ENCODE measurements around the gene DCAF10. TPM values are rescaled to one million over a fixed set of nuclear protein-coding genes. Genes with fewer than 3 reads are reported as not detected.

DCAF10 gene
- total and polyA plus RNA-seq, 10 of the 15 experiments (the other 5 are each of a cell fraction or from before 2014, with no cell fraction given), result 3.9 to 21.7 (median 9.8) TPM

DNA sequence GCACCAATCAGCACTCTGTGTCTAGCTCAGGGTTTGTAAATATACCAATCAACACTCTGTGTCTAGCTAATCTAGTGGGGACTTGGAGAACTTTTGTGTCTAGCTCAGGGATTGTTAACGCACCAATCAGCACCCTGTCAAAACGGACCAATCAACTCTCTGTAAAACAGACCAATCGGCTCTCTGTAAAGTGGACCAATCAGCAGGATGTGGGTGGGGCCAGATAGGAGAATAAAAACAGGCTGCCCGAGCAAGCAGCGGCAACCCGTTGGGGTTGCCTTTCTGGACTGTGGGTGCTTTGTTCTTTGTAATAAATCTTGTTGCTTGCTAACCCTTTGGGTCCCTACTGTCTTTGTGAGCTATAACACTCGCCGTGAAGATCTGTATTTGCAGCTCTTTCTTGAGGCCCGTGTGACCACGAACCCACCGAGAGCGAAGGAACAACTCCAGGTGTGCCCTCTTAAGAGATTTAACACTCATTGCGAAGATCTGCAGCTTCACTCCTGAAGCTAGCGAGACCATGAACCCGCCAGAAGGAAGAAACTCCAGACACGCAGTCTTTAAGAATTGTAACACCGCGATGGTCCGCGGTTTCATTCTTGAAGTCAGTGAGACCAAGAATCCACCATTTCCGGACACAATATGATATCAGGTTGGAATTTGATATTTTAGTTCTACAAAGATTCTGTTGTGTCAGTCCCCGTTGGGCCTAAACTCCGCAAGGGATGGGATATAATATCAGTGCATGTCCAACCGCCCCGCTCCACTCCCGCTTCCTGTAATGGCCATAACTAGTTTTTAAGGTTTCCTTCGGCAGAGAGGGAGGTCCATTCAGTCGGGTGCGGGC is 47.7 kb upstream of the DCAF10 start:
- Histone ChIP-seq H3K27me3 (replicated peaks in 1 of 2; ENCODE audit: control insufficient read depth in 2 of 2, insufficient read depth in 2 of 2, low read length in 1 of 2) (no peaks in the 10 kb centered on the region; a peak in 1 of 4 replicates), H3K79me2 (ENCODE audit: control insufficient read depth, insufficient read depth, low read length) (peaks cover 10% of the 10 kb centered on the region), H3K9ac (ENCODE audit: control insufficient read depth, insufficient read depth, low read length) (no peak overlapping the region; the same call in 1 of the 2 replicates), H3K36me3 (ENCODE audit: control insufficient read depth in 2 of 2, insufficient read depth in 2 of 2, low read length in 1 of 2) (no peaks in the 10 kb centered on the region), H3K4me3 (peak overlapping the region; percentile 92), H3K9me3 (replicated peaks; ENCODE audit: control insufficient read depth, insufficient read depth, low read length) (no peaks in the 10 kb centered on the region), H4K20me1 (ENCODE audit: control insufficient read depth, insufficient read depth) (no peaks in the 10 kb centered on the region), H3K4me2 (ENCODE audit: control insufficient read depth, insufficient read depth) (peak overlapping the region; percentile 89), H3K4me1 (ENCODE audit: control insufficient read depth, insufficient read depth, low read length) (peaks cover 4% of the 10 kb centered on the region; the same call in 1 of the 2 replicates), H3K27ac (ENCODE audit: control insufficient read depth, insufficient read depth) (no peak overlapping the region), H2AFZ (ENCODE audit: control insufficient read depth, low read depth, low read length) (peak overlapping the region; percentile 98)
- ChIA-PET CTCF (interaction anchor here (1.5 kb wide), 1 partner anchor 164 kb away, joined by 3 read pairs; no protein-coding TSS in a partner anchor), POLR2A (no interaction called here), RAD21 (ENCODE audit: unreplicated experiment) (interaction anchor here (1.3 kb wide), 1 partner anchor 269 kb away, joined by 3 read pairs; no protein-coding TSS in a partner anchor), SMC1A (ENCODE audit: uncharacterized antibody, unreplicated experiment) (interaction anchor here (0.9 to 1.0 kb wide), 4 partner anchors 15 to 337 kb away, joined by 3 read pairs; no protein-coding TSS in a partner anchor)
- no TSS peak for BruUV-seq (replicated peaks)
- WGBS (ENCODE audit: insufficient coverage, insufficient replicate concordance, low lambda C conversion rate, missing lambda C conversion rate), result 86% methylated on average over 29 of the region's 29 CpGs
- no peak for ATAC-seq
- TF ChIP-seq, protein P1, sequence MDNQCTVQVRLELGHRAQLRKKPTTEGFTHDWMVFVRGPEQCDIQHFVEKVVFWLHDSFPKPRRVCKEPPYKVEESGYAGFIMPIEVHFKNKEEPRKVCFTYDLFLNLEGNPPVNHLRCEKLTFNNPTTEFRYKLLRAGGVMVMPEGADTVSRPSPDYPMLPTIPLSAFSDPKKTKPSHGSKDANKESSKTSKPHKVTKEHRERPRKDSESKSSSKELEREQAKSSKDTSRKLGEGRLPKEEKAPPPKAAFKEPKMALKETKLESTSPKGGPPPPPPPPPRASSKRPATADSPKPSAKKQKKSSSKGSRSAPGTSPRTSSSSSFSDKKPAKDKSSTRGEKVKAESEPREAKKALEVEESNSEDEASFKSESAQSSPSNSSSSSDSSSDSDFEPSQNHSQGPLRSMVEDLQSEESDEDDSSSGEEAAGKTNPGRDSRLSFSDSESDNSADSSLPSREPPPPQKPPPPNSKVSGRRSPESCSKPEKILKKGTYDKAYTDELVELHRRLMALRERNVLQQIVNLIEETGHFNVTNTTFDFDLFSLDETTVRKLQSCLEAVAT (IDR thresholded peaks at IDR 0.05), result peak; percentile 66; the same call in 1 of the 2 replicates
- no peak for TF ChIP-seq RBBP5 (conservative IDR thresholded peaks at IDR 0.05)
- peak; percentile 71; the same call in 1 of the 2 replicates for TF ChIP-seq NFYB (IDR thresholded peaks at IDR 0.05; ENCODE audit: insufficient read depth, low read depth, low read length)
- intact Hi-C loops (cut with micrococcal nuclease; ENCODE audit: unreplicated experiment), result loop anchor here (1.0 kb wide), 1 partner anchor 151 kb away; the partner anchor contains the start of gene SLC25A51
- FAIRE-seq, result no peak
- in situ Hi-C loops (cut with MboI), result no loop called here
- no peak for DNase-seq (ENCODE audit: low read depth, low spot score)

Measured in GM12878 (cell line).